HG03342 (cell line): Measurements from ENCODE around the gene MRPL34.
A peak's percentile ranks its signal among the peaks of the same experiment; 100 is the strongest.
"Not testable (repeated sequence)": the region's sequence is repeated elsewhere in the genome, so short reads cannot be mapped to it uniquely, and the experiment has no call there.

Source experiments
- ATAC-seq: cut with Tn5 transposase; IDR thresholded peaks from one replicate; pipeline ENCODE4 v1.9.1; 2021; ENCODE audit warnings: mild to moderate bottlenecking, moderate library complexity; ENCODE audit not compliant: unreplicated experiment

The MRPL34 gene

DNA sequence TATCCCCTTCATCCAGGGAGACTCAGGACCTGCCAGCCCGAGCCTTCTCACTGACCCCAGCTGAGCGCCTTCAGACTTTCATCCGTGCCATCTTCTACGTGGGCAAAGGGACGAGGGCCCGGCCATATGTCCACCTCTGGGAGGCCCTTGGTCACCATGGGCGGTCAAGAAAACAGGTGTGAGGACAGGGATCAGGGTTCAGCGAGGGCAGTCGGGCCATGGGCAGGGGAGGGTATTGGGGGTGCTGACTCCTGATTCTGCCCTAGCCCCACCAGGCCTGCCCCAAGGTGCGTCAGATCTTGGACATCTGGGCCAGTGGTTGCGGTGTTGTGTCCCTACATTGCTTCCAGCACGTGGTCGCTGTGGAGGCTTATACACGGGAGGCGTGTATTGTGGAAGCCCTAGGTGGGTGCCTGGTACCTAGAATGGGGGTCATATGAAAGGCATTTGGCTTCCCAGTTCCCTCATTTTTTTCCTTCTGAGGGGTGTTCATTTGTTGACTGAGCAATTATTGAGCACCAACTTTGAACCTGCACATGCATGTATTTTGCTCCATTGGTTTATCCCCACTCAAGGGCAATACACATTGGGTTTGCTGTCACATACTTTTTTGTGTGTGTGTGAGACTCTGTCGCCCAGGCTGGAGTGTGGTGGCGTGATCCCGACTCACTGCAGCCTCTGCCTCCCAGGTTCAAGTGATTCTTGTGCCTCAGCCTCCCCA is 20.1 kb upstream of the MRPL34 start:
- no peak for ATAC-seq

DNA sequence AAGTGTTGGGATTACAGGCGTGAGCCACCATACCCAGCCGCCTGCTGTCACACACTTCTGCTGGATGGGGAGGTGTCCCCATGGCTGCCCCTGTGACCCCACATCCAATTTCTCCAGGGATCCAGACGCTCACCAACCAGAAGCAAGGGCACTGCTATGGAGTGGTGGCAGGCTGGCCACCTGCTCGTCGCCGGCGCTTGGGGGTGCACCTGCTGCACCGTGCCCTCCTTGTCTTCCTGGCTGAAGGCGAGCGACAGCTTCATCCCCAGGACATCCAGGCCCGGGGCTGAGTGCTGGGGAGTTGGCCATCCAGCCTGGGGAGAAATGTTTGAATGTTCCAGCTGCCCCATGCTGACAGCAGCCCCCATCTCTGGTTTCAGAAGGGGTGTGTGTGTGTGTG is 19.4 kb upstream of the MRPL34 start:
- ATAC-seq: no peak

DNA sequence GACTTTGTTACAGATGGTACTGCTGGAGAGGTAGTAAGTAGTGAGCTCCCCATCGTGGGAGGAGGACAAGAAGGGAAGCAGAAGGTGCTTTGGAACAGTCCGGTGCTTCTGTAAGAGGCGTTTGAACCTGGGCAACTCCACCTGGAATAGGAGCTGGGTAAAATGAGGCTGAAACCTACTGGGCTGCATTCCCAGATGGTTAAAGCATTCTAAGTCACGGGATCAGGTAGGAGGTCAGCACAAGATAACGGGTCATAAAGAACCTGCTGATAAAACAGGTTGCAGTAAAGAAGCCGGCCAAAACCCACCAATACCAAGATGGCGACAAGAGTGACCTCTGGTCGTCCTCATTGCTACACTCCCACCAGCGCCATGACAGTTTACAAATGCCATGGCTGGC is 18.9 kb upstream of the MRPL34 start:
- ATAC-seq: no peak

DNA sequence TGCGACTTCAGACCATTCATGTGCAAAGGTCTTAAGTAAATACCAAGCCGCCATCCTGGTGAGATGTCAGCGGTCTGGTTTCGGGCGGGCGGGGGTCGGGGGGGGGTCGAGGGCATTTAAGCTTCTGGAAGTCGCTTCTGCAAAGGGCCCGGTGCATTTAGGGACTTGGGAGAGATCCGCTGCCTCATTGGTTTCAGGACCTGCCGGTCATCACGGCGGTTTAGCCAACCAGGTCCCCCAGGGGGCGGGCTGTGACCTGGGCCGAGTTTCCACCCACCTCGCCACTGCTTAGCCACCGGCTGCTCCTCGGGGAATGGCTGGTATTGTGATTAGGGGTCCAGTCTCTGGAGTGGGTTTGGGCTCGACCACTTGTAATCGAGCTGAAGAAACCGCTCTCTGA is 16.2 kb upstream of the MRPL34 start:
- ATAC-seq: no peak

DNA sequence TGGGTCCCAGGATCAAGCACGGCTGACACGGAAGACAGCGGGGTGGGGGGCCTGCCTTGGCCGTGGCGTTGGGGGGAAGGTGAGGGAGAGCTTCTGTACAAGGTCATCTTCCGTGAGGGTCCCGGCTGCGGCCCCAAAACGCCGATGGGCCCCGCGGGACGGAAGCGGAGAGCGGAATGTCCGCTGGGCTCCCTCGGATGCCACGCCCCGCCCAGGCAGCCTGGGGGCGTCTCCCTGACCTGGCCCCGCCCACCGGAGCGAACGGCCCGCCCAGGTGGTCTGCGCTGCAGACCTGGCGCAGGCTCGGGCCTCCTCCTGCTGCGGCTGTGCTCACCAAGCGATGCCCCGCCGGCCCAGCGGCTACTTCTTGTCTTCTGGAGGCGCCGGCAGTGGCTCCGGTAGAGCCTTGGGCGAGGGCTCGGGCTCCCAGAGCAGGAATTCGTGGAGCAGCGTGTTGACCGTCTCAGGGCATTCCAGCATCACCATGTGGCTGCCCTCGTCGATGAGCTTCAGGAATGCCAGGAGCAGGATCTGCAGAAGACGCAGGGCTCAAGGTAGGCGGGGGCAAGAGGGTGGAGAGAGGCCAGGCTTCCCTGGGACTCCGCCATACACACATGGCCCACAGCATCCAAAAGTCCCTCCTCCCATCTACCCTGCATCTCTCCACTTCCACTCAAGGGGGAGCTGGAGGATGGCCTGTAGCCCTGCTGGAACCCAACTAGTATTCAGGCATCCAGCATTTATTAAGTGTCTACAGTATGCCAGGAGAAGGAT is 13.2 kb upstream of the MRPL34 start:
- peak; percentile 77 for ATAC-seq

DNA sequence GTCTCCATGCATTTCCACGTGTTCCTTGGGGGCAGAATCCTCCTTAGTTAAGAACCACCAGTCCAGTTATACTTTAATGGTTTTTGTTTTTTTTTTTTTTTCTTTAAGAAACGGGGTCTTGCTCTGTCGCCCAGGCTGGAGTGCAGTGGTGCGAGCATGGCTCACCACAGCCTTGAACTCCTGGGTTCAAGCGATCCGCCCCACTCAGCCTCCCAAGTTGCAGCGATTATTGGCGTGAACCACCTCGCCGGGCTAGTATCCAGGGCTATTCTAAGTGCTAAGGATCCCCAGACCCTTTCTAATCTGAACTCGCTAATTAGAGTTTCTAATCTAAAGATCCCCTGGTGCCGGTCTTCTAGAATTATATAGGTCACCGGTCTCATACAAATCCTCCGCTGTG is 12.1 kb upstream of the MRPL34 start:
- ATAC-seq: no peak

DNA sequence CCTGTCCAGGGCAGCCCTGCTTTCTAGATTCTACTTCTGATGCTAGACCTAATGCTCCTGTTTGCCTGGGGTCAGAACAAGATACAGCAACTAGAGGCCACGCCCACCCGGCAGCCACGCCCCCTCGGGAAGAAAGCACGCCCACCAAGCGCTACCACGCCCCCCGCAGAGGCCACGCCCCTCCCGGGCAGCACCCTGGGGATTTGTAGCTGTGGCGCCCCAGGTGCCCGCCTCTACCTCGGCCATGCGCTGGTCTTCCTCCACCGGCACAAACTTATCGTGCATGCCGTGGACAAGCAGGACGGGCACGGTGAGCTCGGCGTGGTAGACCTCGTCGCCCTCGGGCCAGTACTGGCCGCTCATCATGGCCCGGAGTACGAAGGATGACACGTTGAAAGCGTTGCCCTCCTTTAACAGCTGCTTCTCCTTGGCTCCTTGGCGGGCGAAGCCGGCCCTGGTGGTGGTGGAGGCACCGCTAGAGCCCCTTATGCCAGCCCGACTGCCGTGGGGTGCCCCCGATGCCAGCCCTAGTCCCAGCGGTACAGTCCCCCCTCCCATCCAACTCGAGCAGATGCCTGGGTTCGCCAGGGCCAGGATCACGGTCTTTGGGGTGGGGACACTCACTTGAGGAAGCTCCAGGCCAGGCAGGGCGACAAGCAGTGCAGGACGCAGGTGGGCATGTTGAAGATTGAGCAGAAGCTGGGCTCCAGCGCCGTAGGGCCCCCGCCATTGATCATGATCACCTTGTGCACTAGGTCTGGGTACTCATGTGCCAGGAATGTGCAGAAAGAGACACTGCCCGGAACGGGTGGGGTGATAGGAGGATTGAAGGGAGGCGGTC is 11.4 kb upstream of the MRPL34 start:
- no peak for ATAC-seq

DNA sequence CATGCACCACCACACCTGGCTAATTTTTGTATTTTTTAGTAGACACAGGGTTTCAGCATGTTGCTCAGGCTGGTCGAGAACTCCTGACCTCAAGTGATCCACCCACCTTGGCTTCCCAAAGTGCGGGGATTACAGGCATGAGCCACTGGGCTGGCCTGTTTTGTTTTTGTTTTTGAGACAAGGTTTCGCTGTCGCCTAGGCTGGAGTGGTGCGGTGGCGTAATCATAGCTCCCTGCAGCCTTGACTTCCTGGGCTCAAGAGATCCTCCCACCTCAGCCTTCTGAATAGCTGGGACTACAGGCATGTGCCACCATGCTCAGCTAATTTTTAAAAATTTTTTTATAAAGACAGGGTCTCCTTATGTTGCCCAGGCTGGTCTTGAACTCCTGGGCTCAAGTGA is 10.1 kb upstream of the MRPL34 start:
- ATAC-seq: not testable (repeated sequence)

DNA sequence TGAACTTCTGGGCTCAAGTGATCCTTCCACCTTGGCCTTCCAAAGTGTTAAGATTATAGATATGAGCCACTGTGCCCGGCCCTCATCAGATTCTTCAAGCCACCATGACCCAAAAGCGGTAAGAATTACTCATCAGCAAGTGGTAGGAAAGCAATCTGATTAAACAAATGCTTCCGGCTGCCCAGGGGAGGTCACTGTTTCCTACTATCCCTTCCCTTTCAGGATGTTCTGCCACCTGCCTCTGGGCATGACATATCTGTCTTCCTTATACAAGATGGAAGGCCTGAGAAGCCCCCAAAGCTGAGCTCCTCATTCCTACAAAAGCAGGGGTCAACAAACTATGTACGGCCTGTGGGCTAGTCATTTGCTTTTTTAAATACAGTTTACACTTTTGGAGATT is 9.4 kb upstream of the MRPL34 start:
- ATAC-seq: no peak

DNA sequence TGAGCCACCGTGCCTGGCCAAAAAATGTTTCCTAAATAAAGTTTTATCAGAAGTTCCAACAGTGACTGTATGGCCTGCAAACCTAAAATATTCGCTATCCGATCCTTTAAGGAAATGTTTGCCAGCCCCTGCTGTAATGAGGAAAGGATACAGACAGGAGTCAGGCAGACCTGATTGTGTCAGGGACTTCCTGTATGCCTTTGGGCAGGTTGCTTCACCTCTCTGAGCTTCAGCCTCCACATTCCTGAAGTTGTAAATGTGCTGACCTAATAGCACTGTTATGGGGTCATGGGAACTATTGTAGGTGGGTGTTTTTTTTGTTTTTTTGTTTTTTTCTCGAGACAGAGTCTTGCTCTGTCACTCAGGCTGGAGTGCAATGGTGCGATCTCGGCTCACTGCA is 8.7 kb upstream of the MRPL34 start:
- ATAC-seq: no peak

DNA sequence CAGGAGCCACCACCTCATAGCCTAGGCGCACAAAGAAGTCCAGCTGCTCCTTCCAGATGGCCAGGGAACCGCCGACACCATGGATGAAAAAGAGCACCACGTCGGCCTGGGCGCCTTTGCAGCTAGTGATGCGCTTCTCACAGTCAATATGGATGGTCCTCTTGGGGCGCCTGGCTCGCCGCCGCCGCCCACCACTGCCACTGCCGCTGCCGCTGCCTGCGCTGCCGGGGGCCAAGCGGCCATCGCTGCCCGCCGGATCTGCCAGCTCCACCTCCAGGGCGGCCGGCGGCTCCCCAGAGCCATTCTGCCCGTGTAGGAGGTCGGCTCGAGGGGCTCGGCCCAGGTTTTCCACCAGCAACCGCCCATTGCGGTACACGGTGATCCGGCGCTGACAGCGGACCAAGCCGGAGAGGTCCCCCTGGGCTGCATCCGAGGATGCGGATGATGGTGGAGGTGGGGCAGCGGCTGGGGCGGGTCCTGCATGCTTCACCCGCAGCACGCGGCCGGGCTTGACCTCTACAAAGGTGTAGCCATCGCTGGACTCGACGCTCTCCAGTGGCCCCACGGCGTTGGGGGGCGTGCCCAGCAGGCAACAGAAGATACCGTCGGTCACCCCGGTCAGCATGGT is 4.6 kb upstream of the MRPL34 start:
- ATAC-seq: no peak

DNA sequence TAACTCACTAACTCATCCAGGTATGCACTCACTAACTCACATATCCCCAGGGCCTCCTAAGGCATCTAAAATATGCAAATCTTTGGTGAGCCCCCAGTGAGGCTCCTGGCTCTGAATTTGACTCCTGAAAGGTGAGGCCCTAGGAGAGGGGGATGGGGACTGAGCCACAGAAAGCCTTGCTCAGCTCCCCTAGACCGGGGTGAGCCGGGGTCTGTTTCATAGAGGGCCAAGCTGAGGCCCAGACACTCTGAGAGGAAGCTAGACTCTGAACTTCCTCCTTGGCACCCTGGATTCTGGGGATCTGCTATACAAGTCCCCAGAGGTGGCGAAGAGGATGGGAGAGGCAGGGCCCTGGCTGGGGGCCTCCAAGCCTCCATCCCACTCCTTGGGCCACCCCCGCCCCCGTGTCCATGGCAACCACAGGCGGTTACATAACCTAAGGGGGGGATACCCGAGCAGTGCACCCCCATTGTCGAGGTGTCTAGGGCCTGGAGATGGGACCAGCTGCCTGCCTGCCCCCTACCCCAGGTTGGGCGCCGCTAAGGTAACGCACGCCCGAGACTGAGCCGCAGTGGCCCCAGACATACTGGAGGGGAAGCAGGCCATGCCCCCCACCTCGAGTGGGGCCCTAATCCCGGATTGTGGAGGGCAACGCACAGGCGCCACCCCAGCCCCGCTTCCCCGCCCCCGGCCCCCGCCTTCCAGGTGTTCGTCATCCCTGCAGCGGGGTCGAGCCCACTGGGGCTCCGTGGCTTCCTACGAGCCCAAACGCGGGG is 3.1 kb upstream of the MRPL34 start:
- no peak for ATAC-seq

DNA sequence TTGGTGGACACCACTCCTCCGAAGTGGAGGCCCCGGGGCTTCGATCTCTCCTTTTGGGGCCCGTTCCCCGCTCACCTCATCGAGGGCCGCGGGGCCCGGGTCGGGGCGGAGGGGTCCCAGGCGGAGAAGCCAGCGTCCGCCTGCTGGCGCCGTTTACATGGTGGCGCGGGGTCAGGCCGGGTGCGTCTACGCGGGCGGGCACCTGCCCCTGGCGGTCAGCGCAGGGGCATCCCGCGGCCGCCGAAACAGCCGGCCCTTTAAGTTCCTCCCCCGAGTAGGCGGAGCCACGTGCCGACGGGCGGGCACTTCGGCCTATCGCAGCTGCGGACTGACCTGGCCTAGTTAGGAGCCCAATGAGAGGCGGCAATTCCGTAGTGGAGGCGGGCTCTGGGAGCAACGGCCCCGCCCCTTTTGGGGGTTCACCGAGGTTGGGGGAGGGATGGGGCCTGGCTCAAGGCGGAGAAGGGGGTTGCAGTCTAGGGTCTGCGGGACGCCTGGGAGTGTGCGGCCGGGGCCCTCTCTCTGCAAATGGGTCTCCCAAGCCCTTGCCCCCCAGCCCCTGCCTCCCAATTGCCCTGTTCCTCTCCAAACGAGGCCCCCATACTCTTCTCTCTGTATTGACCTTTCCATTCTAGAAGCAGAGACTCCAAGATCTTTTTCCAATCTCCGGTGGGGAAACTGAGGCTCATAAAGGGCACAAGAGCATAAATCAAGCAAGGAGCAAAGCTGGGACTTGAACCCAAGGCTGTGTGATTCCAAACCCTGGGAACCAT is 2.3 kb upstream of the MRPL34 start, which contains the start of gene ABHD8:
Gene ABHD8, minus strand, starts transcription at position 259 of the 773 bp plus-strand sequence. CDS start 1,809 bp downstream, outside the sequence.
- peak; percentile 63 for ATAC-seq

DNA sequence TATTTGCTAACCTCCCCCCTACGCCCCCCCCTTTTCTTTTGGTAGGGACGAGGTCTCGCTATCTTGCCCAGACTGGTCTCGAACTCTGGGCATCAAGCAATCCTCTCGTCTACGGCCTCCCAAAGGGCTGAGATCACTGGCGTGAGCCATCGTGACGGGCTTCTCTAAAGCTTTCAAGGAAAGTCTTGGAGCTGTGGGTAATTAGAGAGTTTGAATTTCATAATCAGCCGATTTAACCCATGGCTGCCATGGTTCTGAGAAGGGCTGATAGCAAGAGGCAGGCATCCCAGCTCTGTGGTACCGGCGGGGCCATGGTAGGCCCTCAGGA is 1.8 kb upstream of the MRPL34 start:
- ATAC-seq: no peak

DNA sequence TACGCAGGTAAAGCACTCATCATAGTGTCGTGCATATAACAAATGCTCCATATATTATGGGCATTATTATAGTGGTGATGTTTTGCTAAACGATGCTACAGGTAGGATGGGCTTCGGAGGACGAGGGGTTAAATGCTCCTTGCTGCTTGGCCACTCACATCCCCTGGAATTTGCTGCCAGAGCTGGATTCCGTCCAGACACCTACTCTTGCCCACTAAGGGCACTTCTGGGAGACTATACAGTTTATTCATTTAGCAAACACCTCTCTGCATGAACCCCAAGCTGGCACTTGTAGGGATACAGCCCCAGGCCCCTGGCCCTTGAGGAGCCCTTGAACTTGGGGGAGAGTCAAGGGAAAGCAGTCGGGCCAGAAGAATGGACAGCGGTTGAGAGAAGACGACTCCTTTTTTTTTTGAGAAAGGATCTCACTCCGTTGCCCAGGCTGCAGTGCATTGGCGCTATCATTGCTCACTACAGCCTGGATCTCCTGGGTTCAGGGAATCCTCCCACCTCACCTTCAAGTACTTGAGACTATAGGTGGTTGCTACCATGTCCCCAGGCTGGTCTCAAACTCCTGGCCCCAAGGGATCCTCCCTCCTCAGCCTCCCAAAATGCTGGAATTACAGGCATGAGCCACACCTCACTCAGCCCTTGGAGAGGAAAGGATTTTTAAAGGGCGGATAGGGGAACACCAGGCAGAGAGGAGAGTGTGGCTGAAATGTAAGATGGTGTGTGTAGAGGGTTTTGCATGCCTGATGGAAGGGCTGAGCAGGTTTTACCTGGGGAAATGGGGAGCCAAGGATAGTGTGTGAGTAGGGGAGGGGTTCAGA is 1.1 kb upstream of the MRPL34 start:
- no peak for ATAC-seq

DNA sequence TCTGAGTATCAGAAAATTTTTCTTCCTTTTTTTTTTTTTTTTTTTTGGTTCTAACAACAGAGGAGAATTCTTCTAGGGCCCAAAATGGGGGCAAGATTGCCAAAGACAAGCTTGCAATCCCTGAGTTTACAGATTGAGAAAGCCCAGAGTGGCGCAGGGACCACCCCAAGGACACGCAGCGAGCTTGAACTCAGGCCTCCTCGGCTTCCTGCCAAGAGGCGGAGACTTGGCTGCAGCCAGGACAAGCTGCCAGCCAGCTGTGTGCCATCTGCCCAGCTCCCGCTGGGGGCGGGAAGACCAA is 506 bp upstream of the MRPL34 start:
- no peak for ATAC-seq

DNA sequence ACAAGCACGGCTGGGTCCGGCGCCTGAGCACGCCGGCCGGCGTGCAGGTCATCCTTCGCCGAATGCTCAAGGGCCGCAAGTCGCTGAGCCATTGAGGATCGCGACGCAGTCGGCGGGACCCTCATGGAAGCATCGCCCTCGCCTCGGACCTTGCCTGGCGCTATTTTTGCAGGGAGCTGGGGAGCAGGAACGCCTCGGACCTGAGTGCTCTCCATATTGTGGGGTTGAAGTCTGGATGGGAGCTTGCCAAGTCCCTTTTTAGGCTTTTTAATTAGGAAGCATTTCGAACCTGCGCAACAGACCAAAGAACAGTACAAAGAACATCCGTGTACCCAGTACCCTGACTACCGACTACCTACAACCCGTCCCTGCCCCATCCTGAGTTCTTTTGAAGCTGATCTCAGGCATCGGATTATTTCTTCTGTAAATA is 628 bp downstream of the MRPL34 start:
- ATAC-seq: no peak

DNA sequence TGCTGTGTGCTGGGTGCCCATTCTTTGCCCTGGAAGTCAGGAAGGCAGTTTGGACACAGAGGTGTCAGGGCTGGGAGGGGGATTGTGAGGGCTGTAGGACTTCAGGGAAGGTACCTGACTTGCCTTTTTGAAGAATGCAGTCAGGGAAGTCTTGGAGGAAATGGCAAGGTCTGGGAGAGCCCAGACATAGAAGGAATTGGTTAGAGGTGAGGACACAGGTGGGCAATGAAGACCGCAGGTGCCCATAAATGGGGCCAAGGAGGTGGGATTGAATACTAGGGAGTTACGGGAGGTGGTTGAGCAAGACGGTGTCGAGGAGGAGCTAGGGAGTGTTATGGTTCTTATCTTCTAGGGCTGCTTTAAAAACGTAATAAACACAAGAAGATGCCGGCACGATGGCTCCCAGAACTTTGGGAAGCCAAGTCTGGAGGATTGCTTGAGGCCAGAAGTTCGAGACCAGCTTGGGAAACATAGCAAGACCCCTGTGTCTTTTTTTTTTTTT is 2.3 kb downstream of the MRPL34 start:
- ATAC-seq: no peak
